Measurements from ENCODE around the gene RINT1.
"Not testable (repeated sequence)": the region's sequence is repeated elsewhere in the genome, so short reads cannot be mapped to it uniquely, and the experiment has no call there.

- TF ChIP-seq POLR2A, CTCF (IDR thresholded peaks at IDR 0.05): not testable (repeated sequence)
Measured at GRCh38 chr7:105599080-105599479, 67.1 kb downstream of the RINT1 start.

All from testis (tissue), 2 donors.